Epithelial cell of proximal tubule (primary cell): ENCODE results near the gene EPHX1. TPM values are rescaled to one million over a fixed set of nuclear protein-coding genes. Genes with fewer than 3 reads are reported as not detected.
A peak's percentile ranks its signal among the peaks of the same experiment; 100 is the strongest.
"Not testable (repeated sequence)": the region's sequence is repeated elsewhere in the genome, so short reads cannot be mapped to it uniquely, and the experiment has no call there.

Experiments used
- DNase-seq: peaks from one replicate; pipeline ENCODE4 v3.0.0-alpha.2; 2011; ENCODE audit warnings: low read depth
- H3K4me3 ChIP-seq: 2 replicates; pipeline ENCODE4 v1.5.1; 2011; ENCODE audit warnings: low read depth, mild to moderate bottlenecking, low read length
- CTCF ChIP-seq: conservative IDR thresholded peaks from 2 replicates; pipeline ENCODE4 v1.5.1; 2012; ENCODE audit warnings: low read depth, mild to moderate bottlenecking, low read length
- total RNA-seq: library from RNA; depleted of rRNA; stranded (reverse); fragments of >200 nt; gene quantifications from 2 replicates; pipeline ENCODE4 v1.2.3, GENCODE V29; 2015

Gene EPHX1
- total RNA-seq = 20.1 and 20.3 TPM in 2 replicates

GRCh38 chr1:225809842-225810578 lies at the start of gene EPHX1:
Gene EPHX1 (plus strand): TSS chr1:225810124. CDS start chr1:225828730, 18,606 bp downstream.
- peak within 1 kb of the TSS; percentile 78 for H3K4me3 ChIP-seq
- no peak for TF ChIP-seq CTCF
- no peak for DNase-seq

- TF ChIP-seq CTCF = no peak
- DNase-seq = no peak
- no peak overlapping the region for H3K4me3 ChIP-seq
Measured at GRCh38 chr1:225760531-225760930, 49.4 kb upstream of the EPHX1 start.

DNA sequence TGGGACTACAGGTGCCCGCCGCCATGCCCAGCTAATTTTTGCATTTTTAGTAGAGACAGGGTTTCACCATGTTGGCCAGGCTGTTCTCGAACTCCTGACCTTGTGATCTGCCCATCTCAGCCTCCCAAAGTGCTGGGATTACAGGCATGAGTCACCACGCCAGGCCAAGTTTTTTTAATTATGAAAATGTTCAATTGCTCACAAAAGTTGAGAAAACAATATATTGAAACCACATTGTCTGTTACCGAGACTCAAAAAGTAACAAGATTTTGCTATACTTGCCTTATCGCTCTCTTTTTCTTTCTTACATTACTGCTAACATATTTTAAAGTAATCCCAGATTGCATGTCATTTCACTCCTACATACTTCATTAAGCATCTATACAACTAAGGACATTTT lies 48.5 kb upstream of the EPHX1 start:
- H3K4me3 ChIP-seq, DNase-seq: not testable (repeated sequence)

DNA sequence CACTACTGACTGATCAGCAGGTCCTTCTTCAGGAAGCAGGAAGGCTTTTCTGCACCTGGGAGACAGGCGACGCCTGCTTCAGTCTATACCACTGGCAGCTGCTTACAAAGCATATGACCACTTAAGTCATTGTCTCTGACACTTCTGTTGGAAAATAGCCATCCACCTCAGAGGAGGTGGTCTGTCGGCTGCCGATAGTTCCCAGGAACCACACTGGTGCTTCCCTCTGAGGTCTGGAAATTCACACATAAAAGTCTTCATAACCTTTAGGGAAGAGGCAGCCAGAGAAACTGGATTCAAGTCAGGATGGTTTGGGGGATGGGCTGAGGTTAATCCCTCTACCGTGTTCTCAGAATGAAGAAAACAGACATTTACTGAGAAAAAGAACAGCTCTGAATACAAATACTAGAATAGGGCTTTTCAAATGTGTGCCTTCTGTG lies 47.9 kb upstream of the EPHX1 start:
- TF ChIP-seq CTCF = no peak
- DNase-seq = no peak
- no peak overlapping the region for H3K4me3 ChIP-seq

DNA sequence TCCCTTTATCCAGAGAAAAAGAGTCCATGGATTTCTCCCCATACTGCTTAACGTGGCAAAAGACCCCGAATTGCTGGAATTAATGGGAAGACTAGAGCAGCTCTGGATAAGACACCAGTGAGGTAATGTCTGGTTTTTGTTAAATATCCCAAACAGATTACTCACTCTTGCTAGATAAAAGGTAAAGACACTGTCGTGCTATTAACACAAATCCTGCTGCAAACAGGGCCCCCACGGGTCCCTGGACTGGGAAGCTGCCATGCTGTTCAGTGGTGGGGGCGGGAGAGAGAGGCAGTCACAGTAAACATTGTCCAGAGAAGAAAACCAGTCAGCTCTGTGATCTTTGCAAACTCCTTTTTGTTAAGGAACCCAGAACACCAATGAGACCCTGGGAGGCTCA lies 47.5 kb upstream of the EPHX1 start:
- no peak for DNase-seq
- TF ChIP-seq CTCF = no peak
- H3K4me3 ChIP-seq = no peak overlapping the region

DNA sequence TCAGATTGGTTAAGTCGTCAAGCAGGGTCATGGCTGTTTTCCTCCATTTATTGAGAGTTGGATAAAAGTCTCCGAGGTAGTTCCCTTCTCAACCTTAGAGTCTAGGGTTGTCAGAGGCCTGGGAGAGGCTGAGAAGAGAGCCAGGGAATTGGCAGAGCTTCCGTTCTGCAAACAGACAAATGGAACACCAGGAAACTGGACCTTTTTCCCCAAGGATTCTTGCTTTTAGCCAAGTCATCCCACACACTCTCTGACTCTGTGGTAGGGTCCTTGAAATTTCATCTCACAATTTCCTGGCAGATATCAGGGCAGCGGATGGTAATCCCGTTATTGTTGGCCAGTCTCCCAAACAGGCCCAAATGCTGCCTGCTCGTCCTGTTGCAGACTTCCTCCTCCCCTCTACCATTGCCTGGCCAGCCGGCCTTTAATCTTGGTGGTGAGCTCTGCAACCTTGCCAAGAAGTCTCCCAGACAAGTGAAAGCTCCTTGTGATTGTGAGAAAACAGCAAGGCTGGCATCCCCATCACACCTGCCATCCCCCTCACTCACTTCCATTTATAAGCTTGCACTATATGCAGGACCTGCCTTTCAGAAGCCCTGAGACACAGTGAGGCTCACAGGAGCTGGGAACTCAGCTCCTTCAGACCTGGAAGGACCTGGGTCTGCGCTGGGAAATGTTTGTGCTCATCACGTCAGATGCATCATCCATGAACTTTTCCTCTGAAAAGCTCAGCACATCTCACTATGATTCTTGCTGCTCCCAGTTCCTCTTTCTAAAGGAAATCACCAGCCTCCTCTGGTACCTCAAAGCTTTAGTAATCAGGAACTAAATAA lies 46.0 kb upstream of the EPHX1 start:
- TF ChIP-seq CTCF = no peak
- DNase-seq = no peak
- H3K4me3 ChIP-seq = no peak overlapping the region

- no peak overlapping the region for H3K4me3 ChIP-seq
- DNase-seq = no peak
- no peak for TF ChIP-seq CTCF
Measured at GRCh38 chr1:225765982-225766674, 43.8 kb upstream of the EPHX1 start.
